Measurements from ENCODE around the gene HIGD1C.
A peak's percentile ranks its signal among the peaks of the same experiment; 100 is the strongest.
"Not testable (repeated sequence)": the region's sequence is repeated elsewhere in the genome, so short reads cannot be mapped to it uniquely, and the experiment has no call there.

Gene HIGD1C

DNA sequence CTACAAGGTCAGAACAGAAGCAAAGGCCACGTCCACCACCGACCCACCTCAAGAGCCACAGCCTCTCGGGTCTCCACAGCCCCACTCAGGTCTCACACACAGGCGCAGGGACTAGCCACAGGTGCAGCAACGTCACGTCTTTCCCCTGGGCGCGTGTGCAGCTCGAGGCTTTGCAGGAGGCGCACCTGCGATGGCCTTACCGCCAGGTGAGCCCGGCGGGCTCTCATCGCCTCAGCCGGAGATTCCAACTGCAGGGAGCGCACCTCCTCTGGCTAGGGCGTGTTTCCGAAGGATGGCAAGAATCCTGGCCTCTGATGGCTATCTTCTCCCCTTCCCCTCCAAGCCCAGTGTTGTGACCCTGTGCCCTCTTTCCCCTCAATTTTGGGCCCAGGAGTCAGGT is at the start of gene HIGD1C:
Gene HIGD1C (plus strand): TSS at position 35 of the 400 bp plus-strand sequence. CDS start 1,455 bp downstream, outside the sequence.
- no peak for DNase-seq (ENCODE audit: low spot score)

DNA sequence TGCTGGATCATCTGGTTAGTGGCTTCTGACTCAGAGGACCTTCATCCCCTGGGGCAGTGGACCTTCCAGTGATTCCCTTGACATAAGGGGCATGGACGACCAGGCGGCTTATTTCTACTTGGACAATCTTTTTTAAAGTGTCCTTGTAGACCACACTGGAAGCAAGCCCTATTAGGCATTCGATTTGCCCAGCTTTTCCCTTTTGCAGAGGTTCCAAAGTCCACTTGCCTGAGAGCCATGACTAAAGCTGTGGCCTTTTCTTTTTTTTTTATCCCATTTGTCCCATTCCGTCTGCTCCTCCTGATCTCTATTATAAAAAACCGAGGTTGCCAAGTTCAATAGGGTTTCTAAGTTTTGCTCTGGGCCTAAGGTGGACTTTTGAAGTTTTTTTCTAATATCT is 43.9 kb upstream of the HIGD1C start:
- DNase-seq (ENCODE audit: low spot score) = not testable (repeated sequence)

DNA sequence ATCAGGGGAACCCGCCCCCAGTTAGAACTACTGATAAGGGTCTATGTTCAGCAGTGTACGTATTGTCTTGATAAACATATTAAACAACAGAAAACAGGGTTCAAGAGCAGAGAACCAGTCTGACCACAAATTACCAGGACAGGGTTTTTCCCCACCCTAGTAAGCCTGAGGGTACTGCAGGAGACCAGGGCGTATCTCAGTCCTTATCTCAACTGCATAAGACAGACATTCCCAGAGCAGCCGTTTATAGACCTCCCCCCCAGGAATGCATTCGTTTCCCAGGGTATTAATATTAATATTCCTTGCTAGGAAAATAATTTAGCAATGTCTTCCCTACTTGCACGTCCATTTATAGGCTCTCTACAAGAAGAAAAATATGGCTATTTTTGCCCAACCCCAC is 40.0 kb upstream of the HIGD1C start:
- DNase-seq (ENCODE audit: low spot score) = not testable (repeated sequence)

DNA sequence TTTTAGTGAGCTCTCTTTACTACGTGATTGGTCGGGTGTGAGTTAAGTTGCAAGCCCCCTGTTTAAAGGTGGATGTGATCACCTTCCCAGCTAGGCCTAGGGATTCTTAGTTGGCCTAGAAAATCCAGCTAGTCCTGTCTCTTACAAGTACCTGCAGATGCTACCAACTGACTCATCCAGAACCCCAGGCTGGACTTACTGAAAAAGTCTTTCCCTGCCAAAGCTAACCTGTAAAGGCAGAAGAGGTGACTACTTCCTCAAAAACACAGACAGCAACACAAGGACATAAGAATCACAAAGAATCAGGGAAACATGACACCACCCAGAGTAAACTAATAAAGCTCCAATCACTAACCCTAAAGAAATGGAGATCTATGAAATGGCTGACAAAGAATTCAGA is 39.1 kb upstream of the HIGD1C start:
- DNase-seq (ENCODE audit: low spot score) = no peak

- DNase-seq (ENCODE audit: low spot score) = no peak
Measured at GRCh38 chr12:50914872-50915484, 37.4 kb upstream of the HIGD1C start.

- no peak for DNase-seq (ENCODE audit: low spot score)
Measured at GRCh38 chr12:50916292-50916691, 36.1 kb upstream of the HIGD1C start.

GRCh38 chr12:50918584-50919316 is 33.6 kb upstream of the HIGD1C start:
- DNase-seq (ENCODE audit: low spot score) = no peak

- DNase-seq (ENCODE audit: low spot score) = no peak
Measured at GRCh38 chr12:50922820-50923219, 29.5 kb upstream of the HIGD1C start.

DNA sequence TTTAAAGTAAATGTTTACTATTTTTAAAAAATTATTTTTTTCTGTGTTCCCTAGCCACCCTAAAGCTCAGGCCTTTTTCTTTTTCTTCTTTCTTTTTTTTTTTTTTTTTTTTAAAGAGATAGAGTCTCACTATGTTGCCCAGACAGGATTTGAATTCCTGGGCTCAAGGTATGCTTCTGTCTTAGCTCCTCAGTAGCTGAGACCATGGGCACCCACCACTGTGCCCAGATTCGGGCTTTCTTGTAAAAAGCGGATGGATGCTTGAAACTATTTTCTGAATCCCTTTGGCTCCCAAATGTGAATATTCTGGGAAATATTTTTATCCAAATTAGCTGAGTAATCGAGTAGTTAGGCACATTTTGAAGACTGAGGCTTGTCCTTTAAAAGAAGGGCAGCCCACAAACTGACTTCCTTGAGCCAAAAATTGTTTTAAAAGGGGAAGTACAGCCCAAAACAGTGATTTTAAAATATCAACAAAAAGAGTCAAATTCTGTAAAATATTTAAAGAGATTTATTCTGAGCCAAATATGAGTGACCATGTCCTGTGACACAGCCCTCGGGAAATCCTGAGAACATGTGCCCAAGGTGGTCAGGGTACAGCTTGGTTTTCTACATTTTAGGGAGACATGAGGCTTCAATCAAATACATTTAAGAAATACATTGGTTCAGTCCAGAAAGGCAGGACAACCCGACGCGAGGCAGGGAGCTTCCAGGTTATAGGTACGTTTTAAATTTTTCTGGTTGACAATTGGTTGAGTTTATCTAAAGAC is 28.8 kb upstream of the HIGD1C start:
- no peak for DNase-seq (ENCODE audit: low spot score)

GRCh38 chr12:50924131-50924438 is 28.3 kb upstream of the HIGD1C start:
- DNase-seq (ENCODE audit: low spot score) = no peak

DNA sequence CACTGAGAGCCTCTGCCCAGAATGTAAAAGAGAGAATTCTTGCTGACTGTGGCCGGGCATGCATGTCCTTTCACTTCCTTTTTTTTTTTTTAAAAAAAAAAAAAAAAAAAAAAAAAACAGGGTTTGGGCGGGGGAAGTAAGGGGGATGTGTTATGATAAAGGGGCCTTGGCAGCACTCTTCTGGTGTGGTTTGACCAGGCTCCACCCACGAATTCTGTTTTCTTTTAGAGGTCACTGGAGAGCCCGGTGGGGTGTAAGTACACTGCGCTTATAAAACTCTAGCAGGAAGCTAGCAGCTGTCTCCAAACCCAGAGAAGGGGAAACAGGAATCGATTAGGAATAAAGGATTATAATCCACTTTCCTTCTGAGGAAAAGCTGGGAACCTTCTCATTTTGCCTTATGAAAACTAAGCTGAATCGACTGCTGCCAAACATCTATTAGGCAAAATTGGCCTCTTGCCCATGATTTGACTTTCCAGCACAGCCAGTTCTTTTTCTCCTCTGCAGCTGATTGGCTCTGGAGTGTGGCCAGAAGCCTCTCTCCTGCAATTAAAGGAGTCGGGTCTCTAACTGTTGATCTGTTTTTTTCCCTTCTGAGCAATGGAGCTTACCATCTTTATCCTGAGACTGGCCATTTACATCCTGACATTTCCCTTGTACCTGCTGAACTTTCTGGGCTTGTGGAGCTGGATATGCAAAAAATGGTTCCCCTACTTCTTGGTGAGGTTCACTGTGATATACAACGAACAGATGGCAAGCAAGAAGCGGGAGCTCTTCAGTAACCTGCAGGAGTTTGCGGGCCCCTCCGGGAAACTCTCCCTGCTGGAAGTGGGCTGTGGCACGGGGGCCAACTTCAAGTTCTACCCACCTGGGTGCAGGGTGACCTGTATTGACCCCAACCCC is 27.7 kb upstream of the HIGD1C start:
- DNase-seq (ENCODE audit: low spot score) = peak; percentile 32

GRCh38 chr12:50925342-50925651 is 27.0 kb upstream of the HIGD1C start:
- DNase-seq (ENCODE audit: low spot score) = no peak

- DNase-seq (ENCODE audit: low spot score) = no peak
Measured at GRCh38 chr12:50925920-50926319, 26.4 kb upstream of the HIGD1C start.

DNA sequence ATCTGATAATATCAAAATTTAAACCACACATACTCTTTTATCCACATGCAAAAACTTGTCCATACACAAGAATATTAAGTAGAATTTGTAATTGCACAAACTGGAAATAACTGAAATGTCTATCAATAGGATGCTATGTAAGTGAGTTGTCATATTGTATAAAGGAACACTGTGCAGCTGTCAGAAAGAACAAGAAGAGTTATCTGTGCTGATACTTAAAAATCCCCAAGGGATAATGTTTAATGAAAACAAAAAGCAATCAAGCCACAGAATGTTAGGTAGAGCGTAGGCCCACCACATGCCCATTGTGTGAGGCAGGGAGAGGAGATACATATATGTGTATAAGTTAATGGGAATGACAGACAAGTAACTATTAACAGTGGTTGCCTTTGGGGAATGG is 25.9 kb upstream of the HIGD1C start:
- DNase-seq (ENCODE audit: low spot score) = no peak

DNA sequence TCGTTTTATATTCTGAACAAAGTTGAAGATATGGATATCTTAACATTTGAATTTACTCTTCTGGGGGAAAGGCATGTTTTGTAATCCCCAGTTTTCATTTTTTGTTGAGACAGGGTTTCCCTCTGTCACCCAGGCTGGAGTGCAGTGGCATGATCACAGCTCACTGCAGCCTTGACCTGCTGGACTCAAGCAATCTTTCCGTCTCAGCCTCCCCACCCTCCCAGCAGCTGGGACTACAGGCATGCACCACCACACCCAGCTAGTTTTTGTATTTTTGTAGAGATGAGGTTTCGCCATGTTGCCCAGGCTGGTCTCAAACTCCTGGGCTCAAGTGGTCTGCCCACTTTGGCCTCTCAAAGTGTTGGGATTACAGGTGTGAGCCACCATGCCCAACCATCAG is 25.4 kb upstream of the HIGD1C start:
- DNase-seq (ENCODE audit: low spot score) = not testable (repeated sequence)

DNA sequence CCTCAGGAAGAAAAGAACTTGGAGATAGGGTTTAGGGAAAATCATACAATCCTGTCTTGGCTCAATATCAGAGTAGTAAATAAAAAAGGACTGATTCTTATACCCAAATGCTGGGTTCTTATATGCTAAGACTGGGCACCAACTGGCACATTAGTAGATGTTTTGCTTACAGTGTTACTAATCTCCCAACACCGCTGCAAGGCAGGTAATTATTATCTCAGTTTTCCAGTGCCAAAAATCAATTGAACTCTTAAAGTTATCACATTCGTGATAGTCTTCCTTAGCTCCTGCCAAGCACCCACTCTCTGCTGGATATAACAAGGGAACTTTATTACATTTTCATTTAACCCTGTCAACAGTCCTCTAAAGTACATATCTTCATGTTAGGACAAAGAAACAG is 25.0 kb upstream of the HIGD1C start:
- no peak for DNase-seq (ENCODE audit: low spot score)

GRCh38 chr12:50927766-50928224 is 24.5 kb upstream of the HIGD1C start:
- DNase-seq (ENCODE audit: low spot score) = no peak

- no peak for DNase-seq (ENCODE audit: low spot score)
Measured at GRCh38 chr12:50928392-50928791, 24.0 kb upstream of the HIGD1C start.

GRCh38 chr12:50929831-50930230 is 22.5 kb upstream of the HIGD1C start:
- DNase-seq (ENCODE audit: low spot score) = no peak

- not testable (repeated sequence) for DNase-seq (ENCODE audit: low spot score)
Measured at GRCh38 chr12:50930477-50930876, 21.9 kb upstream of the HIGD1C start.

GRCh38 chr12:50932787-50933280 is 19.5 kb upstream of the HIGD1C start:
- peak; percentile 44 for DNase-seq (ENCODE audit: low spot score)
